ENCODE measurements around the gene UPK3A. TPM values are rescaled to one million over a fixed set of nuclear protein-coding genes. Genes with fewer than 3 reads are reported as not detected.
A peak's percentile ranks its signal among the peaks of the same experiment; 100 is the strongest.

Gene UPK3A
- total RNA-seq, 4 donors from 2014 or later, result not detected

DNA sequence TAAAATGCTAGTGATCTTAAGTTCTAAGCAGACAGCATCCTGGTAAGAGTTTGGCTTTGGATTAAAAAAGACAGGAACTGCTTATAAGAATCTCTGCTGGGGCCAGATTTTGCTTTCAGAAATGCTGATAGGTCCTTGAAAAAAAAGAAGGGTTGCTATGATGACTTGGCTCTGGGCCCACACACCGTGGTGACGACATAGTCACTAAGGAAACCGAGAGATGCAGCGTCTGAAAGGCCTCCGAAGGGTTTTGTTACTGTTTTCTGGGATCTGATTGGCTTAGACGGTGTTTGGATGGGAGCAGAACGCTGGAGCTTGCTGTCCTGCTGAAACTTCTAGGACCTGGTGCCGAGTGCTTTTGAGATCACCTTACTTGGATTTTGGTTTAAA lies 33.4 kb downstream of the UPK3A start:
- peaks cover 11% of the 10 kb centered on the region for H3K36me3 ChIP-seq
- TF ChIP-seq, protein P1, sequence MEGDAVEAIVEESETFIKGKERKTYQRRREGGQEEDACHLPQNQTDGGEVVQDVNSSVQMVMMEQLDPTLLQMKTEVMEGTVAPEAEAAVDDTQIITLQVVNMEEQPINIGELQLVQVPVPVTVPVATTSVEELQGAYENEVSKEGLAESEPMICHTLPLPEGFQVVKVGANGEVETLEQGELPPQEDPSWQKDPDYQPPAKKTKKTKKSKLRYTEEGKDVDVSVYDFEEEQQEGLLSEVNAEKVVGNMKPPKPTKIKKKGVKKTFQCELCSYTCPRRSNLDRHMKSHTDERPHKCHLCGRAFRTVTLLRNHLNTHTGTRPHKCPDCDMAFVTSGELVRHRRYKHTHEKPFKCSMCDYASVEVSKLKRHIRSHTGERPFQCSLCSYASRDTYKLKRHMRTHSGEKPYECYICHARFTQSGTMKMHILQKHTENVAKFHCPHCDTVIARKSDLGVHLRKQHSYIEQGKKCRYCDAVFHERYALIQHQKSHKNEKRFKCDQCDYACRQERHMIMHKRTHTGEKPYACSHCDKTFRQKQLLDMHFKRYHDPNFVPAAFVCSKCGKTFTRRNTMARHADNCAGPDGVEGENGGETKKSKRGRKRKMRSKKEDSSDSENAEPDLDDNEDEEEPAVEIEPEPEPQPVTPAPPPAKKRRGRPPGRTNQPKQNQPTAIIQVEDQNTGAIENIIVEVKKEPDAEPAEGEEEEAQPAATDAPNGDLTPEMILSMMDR (IDR thresholded peaks at IDR 0.05), result no peak
- TF ChIP-seq POLR2AphosphoS5 (IDR thresholded peaks at IDR 0.05) (no peak), POLR2A (IDR thresholded peaks at IDR 0.05) (no peak), EP300 (IDR thresholded peaks at IDR 0.05) (no peak)
- H3K9me3 ChIP-seq, result no peaks in the 10 kb centered on the region
- DNase-seq (ENCODE audit: low spot score in 2 of 2), result peak in 1 of 2 donors; percentile 89
- WGBS, result 9% methylated on average over 8 of the region's 8 CpGs
- H3K27me3 ChIP-seq, result no peaks in the 10 kb centered on the region
- no peak overlapping the region for H3K4me3 ChIP-seq
- peaks cover 50% of the 10 kb centered on the region for H3K4me1 ChIP-seq
- peak overlapping the region; percentile 32 for H3K27ac ChIP-seq

DNA sequence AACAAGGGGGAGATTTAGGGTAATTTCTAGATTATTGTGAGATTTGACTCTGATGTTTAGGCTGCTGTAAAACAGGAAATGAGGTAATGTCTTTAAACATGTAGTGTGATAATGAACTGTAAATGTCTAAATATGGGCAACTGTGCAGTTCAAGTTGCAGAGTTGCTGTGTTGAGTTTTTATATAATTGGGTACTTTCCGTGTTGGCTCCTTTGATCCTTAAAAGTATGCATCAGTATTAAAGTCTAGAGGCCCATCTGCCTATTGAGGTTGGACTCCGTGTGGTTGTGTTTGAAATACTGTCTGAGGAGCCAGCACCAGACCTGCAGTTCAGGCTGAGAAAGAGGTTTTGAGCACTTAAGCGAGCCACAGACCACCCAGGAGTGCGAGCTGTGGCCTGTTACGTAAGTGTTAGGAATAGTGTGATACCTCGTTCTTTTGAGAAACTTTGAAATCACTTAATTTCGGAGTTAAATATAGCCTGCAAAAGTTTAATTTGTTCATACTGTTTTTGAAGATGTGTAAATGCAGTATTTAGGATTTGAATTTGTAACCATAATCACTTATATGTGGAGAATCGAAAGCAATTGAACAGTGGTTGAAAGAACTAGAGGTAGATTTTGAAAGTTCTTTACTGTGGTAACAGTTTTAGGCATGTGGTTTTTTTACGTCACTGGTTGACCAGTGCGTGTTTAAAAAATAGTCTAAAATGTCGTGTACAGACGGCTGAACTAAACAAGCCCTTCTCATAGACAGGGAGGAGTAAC lies 34.0 kb downstream of the UPK3A start:
- Histone ChIP-seq H3K36me3 (peaks cover 16% of the 10 kb centered on the region), H3K4me3 (no peak overlapping the region), H3K27ac (peak overlapping the region; percentile 32), H3K9me3 (no peaks in the 10 kb centered on the region), H3K4me1 (peaks cover 49% of the 10 kb centered on the region), H3K27me3 (no peaks in the 10 kb centered on the region)
- no peak for TF ChIP-seq POLR2A (IDR thresholded peaks at IDR 0.05)
- TF ChIP-seq, protein P1 (IDR thresholded peaks at IDR 0.05), result no peak
- no peak for TF ChIP-seq POLR2AphosphoS5 (IDR thresholded peaks at IDR 0.05)
- no peak for TF ChIP-seq EP300 (IDR thresholded peaks at IDR 0.05)
- WGBS, result 70% methylated on average over 12 of the region's 12 CpGs
- DNase-seq (ENCODE audit: low spot score in 2 of 2), result no peak

DNA sequence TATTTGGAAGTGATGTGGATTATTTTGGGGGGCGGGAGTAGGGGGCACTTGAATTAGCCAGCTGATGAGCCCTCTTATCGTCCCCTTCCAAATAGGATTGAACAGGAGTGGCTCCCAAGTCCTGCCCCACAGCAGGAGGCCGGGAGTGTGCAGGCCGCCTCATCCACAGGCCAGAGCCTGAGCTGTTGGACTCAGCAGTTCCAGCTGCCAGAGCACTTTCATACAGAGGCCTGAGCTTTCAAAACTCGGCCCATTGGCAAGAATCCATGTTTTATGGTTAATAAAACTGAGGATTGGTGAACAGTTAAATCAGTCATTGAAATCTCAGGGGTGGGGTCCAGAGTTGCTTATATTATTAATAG lies 34.6 kb downstream of the UPK3A start:
- H3K4me3 ChIP-seq, result no peak overlapping the region
- H3K9me3 ChIP-seq, result no peaks in the 10 kb centered on the region
- DNase-seq (ENCODE audit: low spot score in 2 of 2), result no peak
- WGBS, result 53% methylated on average over 5 of the region's 5 CpGs
- peak overlapping the region; percentile 32 for H3K27ac ChIP-seq
- H3K27me3 ChIP-seq, result no peaks in the 10 kb centered on the region
- peaks cover 21% of the 10 kb centered on the region for H3K36me3 ChIP-seq
- TF ChIP-seq, protein P1 (IDR thresholded peaks at IDR 0.05), result no peak
- TF ChIP-seq EP300 (IDR thresholded peaks at IDR 0.05) (no peak), POLR2AphosphoS5 (IDR thresholded peaks at IDR 0.05) (no peak), POLR2A (IDR thresholded peaks at IDR 0.05) (no peak)
- H3K4me1 ChIP-seq, result peaks cover 49% of the 10 kb centered on the region

DNA sequence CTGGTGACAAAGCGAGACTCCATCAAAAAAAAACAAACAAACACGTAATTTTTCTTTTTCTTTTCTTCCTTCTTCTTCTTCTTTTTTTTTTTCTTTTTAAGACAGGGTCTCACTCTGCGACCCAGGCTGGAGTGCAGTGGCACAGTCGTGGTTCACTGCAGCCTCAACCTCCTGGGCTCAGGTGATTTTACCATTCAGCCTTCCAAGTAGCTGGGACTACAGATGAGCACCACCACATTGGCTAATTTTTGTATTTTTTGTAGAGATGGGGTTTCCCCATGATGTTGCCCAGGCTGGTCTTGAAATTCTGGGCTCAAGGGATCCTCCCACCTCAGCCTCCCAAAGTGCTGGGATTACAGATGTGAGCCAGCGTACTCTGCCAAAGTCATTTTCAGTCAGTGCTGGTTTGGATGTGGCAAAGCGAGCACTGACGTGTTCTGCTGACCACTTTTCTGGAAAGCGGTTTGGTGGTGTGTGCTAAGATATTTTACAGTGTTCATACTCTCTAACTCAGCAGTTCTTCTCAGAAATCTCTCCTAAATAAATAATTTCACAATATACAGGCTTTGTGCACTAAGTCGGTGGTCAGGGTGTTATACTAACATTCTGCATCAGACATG lies 35.7 kb downstream of the UPK3A start:
- H3K4me3 ChIP-seq, result no peak overlapping the region
- H3K36me3 ChIP-seq, result peaks cover 22% of the 10 kb centered on the region
- no peaks in the 10 kb centered on the region for H3K9me3 ChIP-seq
- H3K4me1 ChIP-seq, result peaks cover 51% of the 10 kb centered on the region
- TF ChIP-seq, protein P1 (IDR thresholded peaks at IDR 0.05), result no peak
- TF ChIP-seq POLR2AphosphoS5 (IDR thresholded peaks at IDR 0.05) (no peak), EP300 (IDR thresholded peaks at IDR 0.05) (no peak), POLR2A (IDR thresholded peaks at IDR 0.05) (no peak)
- WGBS, result 79% methylated on average over 9 of the region's 9 CpGs
- H3K27ac ChIP-seq, result peak overlapping the region; percentile 16
- no peak for DNase-seq (ENCODE audit: low spot score in 2 of 2)
- H3K27me3 ChIP-seq, result no peaks in the 10 kb centered on the region

DNA sequence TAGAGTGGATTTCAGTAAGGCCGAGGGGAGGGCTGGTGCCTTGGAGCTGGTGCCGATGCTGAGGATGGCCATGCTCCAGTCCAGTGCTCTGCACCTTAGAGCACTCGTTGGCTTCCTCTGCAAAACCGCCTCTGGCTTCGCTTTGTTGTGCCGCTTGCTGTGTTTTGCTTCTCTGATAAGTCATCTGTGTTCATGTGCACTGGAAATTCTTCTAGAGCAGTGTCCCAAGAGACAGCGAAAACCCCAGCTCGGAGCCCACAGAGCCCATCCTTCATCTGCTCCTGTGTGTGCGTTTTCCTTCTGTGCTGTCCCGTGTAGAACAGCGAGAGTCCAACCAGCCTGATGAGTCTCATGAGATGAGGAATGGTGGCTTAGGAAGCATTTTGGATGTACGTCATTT lies 37.1 kb downstream of the UPK3A start:
- WGBS, result 90% methylated on average over 12 of the region's 12 CpGs
- no peak for DNase-seq (ENCODE audit: low spot score in 2 of 2)
- no peak for TF ChIP-seq POLR2AphosphoS5 (IDR thresholded peaks at IDR 0.05)
- TF ChIP-seq, protein P1 (IDR thresholded peaks at IDR 0.05), result no peak
- TF ChIP-seq EP300 (IDR thresholded peaks at IDR 0.05), result no peak
- no peak for TF ChIP-seq POLR2A (IDR thresholded peaks at IDR 0.05)
- Histone ChIP-seq H3K4me3 (no peak overlapping the region), H3K27ac (no peak overlapping the region), H3K27me3 (no peaks in the 10 kb centered on the region), H3K9me3 (no peaks in the 10 kb centered on the region), H3K4me1 (peaks cover 46% of the 10 kb centered on the region), H3K36me3 (peaks cover 26% of the 10 kb centered on the region)
